GM18526 (cell line): Measurements from ENCODE around the gene MAPK13.

ENCODE experiments used
- POLR2A ChIP-seq: IDR thresholded peaks from 3 replicates; pipeline ENCODE4 v1.6.1; 2011; ENCODE audit not compliant: insufficient read length; ENCODE audit errors: extremely low read depth

Gene MAPK13

DNA sequence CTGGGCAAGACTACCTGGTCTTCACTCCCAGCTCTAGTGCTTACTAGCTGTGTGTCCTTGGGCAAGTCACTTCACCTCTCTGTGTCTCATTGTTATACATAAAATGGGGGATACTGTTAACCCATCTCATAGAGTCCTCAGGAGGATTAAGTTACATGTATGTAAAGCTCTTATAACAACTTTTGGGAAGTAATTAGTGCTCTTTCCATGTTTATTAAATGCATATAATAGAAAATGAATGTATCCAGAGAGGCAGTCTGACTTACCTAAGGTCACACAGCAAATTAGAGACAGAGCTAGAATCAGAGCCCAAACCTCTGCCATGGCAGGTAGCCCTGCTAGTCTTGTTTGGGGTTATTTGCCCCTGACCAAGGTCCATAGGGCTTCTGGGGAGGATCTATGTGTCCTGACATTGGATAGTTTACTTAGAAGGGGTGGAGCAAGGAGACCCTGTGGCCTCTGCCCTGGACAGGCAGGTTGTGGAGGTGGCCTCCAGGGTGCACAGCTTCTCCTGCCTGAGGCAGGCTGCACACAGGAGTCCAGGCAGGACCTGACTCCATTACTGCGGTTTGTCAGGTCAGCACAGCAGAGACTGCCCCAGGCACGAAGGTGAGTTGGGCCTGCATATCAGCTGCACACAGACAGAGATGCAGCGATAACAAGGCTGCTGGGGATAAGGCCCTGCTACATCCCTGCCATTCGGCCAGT is 8.4 kb upstream of the MAPK13 start:
- no peak for TF ChIP-seq POLR2A

DNA sequence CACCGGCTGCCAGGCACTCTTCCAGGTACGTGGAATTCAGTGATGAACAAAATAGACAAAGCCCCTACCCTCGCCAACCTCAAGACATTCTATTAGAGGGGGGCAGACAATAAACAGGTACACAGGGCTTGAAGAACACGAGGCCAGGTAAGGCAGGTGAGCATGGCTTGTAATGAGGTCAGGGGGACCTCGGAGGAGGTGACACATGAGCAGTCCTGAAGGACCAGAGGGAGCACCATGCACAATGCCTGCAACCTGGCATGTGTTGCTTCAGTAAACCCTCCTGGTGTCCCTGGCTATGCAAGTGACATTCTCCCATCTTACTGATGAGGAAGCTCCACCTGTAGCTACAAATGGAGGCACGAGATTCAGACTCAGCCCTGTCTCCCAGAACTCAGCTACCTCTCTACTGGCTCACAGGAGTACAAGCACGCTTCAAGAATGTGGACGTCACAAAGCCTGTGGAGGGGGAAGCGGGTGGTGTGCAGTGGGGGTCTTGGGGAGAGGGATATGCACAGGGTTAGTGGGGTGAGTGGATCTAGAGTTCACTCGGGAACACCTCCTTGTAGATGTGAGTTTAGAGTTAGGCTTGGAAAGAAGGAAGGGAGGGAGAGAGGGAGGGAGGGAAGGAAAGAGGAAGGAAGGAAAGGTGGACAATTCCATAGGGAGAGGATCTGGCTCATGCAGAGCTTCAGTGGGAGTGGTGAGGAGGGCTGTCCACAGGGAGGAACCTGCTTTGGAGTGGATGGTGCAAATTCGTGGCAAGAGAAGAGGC is 7.6 kb upstream of the MAPK13 start:
- TF ChIP-seq POLR2A: no peak

DNA sequence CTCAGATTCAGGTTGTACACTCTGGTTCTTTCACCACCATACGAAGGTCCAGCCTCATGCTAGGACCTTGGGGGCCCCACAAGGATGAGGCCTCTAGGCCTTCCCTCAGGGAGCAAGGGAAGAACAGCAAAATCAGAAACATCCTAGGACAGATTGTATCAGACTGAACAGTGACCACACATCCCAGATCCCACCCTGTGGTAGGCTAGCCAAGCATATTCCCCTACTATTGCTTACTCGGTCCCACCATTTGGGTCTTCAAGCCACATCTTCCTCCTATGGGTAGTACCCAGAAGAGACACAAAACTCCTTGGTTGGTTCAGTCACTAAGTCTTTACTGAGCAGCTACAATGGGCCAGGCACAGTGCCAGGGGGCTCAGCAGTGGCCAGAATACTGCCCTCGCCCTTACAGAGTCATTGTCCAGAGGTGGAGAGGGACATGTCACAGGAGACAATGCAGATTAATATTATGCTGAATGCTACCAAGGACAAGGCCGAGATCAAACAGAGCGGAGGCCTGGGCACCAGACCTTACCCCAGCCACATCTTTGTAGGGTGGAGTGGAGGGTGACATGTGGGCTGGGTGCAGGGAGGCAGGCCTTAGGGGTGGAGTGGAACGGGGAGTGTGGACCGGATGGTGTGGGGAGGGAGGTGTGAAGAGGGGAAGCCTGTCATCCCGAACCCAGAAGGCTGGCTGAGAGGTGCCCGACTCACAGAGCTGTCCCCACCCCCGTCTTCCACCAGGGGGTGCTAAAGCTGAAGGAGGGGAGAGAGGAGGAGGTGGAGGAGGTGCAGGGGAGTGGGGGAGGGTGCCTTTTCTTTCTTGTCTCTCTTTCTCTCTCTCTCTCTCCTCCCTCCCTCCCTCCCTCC is 6.8 kb upstream of the MAPK13 start:
- no peak for TF ChIP-seq POLR2A

DNA sequence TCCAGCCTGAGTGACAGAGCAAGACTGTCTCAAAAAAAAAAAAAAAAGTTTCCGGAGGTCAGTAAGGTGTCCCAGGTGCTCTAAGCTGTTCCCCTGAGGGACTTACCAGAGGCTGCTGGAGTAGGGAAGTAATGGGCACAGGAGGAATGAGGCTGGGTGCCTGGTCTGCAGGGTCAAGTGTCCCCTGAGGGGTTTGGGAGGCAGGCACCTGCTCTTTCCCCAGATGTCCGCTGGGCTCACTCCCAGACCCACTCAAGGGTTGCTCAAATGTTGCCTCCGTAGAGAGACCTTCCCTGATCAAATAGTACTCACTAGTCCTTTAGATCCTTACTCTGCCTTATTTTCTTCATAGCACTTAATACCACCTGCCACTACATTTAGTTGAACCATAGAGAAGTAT is 5.4 kb upstream of the MAPK13 start:
- TF ChIP-seq POLR2A: no peak

DNA sequence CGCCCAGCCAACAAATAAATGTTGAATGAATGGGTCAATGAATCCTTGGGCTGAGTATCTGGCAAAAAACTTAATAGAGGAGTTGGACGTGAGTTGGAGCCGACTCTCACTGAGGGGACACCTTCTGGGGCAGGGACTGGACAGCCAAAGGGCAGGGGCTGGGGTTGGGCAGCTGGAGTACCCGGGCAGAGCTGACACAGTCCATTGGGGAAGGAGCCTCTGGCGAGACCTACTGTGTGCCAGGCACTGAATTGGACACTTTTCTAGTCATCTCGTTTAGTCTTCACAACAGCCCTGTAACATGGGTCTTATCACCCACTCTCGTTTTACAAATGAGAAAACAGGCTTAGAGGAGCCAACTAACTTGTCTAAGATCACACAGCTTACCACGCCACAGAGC is 4.7 kb upstream of the MAPK13 start:
- no peak for TF ChIP-seq POLR2A

DNA sequence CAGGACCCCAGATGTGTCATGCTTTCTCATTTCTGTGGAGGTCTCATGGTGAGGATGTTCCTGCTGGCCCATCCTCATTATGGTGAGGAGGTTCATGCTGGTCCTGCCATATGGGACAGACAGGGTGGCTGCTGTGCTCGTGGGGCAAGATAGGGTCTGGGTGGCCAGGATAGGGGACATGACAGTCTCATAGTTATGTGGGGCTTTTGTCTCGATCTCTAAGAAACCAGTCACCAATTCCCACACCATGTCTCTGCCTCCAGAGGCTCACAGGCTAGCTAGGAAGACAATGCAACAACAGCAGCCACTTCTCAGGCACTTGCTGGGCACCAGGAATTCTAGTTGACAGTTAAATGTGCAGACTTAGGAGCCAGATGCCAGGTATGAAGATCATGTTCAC is 4.2 kb upstream of the MAPK13 start:
- TF ChIP-seq POLR2A: no peak

DNA sequence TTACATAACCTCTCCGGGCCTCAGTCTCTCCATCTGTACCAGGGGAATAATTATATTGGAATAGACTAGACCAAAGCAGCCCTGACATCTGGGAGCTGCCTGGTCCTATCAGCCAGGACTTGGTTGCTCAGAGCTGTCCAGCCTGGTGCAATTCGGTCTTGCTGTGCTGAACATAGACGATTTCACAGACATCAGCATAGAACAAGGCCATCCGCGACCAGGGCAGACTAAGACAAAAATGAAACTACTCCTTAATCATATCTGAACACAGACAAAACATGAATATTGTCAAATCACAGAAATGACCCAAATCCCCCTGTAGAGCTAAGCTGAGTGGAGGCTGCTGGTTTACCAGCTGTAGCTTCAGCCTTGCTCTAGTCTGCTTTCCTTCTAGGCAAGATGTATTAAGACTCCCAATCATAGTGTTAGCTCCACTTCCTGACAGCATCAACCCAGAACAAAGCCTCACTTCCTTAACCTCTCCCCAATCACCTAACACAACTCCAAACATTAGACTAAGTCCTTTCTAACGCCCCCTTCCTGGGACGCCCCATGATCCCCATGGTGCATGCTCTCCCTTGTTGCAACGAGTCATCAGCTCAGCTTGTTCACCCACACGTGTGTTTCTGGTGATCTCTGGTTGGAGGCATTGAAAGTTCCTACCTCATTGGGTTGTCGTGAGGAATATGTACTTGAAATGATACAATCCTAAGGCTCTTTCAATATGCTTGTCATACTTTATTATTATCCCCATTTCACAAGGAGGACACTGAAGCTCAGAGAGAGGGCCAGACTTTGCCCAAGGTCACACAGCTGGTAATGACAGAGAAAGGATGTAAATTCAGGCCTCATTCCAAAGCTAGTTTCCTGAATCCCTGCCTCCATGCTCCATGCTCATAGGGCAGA is 3.5 kb upstream of the MAPK13 start:
- TF ChIP-seq POLR2A: no peak

DNA sequence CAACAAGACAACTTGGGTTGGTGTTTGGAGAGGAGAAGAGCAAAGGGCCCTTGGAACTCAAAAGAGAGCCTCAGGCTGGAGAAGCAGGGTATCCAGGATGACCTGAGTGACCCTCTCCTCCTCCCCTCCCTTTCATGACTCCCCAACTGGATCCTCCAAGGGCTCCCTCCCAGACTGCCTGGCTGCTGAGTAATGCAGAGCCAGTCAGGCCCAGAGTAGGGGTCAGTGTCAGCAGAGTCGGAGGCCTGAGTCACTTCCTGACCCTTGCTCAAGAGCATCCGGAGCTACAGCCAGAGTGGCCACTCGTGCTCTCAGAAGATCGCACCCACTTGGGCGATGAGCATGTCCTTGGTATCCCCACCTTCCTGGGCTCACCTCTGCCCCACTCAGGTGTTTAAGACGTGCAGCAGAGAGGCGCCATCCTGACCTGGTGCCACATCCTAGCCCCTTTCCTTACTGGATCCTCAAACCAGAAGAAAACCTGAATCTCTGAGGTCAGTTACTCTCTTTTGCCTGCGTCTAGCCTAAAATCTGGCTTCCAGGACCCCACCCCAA is 2.8 kb upstream of the MAPK13 start:
- no peak for TF ChIP-seq POLR2A

DNA sequence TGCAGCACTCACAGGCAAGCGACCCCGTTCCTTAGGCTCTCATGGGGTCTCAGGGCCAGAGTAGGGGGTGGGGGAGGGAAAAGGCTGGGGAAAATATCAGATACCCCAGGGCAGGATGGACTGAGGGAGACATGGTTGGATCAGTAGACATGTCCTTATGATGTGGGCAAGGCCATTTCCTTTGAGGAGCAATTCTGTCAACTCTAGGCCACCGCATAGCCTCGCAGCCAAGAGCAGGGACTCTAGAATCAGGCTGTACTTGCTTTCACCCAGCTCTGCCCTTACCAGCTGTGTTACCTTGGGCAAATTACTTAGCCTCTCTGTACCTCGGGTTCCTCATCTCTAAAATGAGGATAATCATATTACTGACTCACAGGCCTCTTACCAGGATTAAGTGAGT is 2.2 kb upstream of the MAPK13 start:
- no peak for TF ChIP-seq POLR2A

DNA sequence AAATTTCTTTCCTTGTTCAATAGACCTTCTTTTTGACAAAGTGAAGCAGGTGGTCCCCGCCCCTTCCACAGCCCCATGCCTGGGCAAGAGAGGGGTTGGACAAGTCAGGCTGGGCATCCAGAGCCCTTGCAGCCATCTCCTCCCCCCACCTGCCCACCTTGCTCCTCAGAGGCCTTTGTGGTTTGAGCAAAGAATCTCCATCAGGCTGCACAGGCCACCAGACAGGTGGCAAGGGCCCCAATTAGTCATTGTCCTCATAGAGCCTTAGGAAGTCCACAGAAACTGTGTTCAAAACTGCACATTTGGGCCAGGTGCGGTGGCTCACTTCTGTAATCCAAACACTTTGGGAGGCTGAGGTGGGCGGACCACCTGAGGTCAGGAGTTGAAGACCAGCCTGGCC is 1.5 kb upstream of the MAPK13 start:
- no peak for TF ChIP-seq POLR2A

DNA sequence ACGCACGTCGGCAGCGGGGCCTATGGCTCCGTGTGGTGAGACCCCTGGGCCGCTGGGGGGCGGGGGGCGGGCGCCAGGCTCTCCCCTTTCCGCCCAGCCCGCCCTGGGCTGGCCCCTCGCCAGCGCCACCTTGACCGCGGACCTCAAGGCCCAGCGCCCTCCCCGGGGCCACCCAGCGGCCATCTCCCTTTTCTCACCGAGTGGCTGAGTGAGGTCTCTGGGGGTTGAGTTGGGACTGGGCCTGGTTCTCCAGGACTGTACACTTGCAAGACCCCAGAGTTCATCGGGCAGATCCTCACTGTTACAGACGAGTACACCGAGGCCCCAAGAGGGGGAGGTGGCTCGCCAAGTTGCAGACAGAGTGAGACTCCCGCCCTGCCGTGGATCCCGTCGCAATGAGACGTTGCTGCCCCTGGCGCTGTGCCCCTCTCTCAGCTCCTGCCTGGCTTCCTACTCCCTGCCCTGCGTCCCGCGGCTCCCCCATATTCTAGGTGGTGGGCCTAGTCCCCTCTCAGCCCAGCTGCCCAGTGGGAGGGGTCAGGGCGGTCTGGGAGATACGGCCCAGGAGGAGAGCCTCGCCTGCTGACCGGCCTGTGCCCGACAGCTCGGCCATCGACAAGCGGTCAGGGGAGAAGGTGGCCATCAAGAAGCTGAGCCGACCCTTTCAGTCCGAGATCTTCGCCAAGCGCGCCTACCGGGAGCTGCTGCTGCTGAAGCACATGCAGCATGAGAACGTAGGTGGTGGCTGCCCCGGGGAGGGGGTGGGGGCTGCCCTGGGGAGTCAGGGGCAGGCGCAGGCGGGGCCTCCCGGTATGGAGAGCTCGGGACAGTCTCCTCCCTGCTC is 576 bp downstream of the MAPK13 start:
- TF ChIP-seq POLR2A: no peak

DNA sequence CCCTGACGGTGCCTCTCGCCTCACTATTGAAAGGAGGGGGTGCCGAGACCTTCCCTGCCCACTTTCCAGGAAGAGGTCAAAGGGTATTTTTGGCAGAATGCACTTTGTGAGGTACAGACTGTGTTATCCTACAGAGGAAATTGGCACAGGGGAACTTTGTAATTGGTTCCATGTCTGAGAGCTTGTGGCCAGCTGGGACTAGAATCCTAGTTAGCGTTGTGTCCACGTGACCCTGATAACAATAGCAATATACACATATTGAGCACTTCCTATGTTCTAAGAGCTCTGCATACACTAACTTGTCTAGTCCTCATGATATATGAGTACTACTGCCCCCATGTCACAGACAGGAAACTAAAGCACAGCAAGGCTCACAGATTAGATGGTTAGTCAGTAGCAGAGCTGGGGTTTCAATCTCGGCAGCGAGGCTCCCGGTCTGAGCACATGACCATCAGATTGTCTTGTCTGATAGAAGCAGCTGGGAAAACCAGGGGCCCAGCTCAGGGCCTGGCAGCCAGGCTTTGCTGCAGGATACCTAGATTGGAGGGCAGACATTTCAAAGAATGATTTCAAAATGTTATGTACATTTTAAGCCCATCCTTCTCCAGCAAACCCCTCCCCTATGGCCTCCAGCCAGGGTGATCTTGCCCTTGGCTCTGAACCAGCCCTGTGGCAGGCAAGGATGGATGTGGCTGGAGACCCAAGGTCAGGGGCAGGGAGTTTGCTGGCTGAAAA is 1.4 kb downstream of the MAPK13 start:
- no peak for TF ChIP-seq POLR2A
